CD4-positive, alpha-beta T cell treated with Interleukin-4 for 4 hours (primary cell): ENCODE data around the gene SLC5A4.
A peak's percentile ranks its signal among the peaks of the same experiment; 100 is the strongest.

Experiments
- DNase-seq: peaks from one replicate; pipeline ENCODE4 v3.0.0-alpha.2; 2020

The SLC5A4 gene

GRCh38 chr22:32226326-32227104, 28.6 kb downstream of the SLC5A4 start:
- DNase-seq: no peak

- DNase-seq: no peak
These were observed 32.2 kb downstream of the SLC5A4 start for GRCh38 chr22:32222991-32223390.

- no peak for DNase-seq
These were observed 36.1 kb downstream of the SLC5A4 start for GRCh38 chr22:32219026-32219425.

- DNase-seq: no peak
These were observed 36.7 kb downstream of the SLC5A4 start for GRCh38 chr22:32218470-32218869.

GRCh38 chr22:32217465-32217864, 37.7 kb downstream of the SLC5A4 start:
- DNase-seq: no peak

- no peak for DNase-seq
These were observed 38.2 kb downstream of the SLC5A4 start for GRCh38 chr22:32216911-32217310.

- no peak for DNase-seq
These were observed 44.1 kb downstream of the SLC5A4 start for GRCh38 chr22:32211011-32211410.

GRCh38 chr22:32208681-32209080, 46.5 kb downstream of the SLC5A4 start:
- no peak for DNase-seq

GRCh38 chr22:32207971-32208480, 47.1 kb downstream of the SLC5A4 start:
- DNase-seq: no peak

- peak; percentile 40 for DNase-seq
These were observed 48.1 kb downstream of the SLC5A4 start for GRCh38 chr22:32206774-32207758.

- no peak for DNase-seq
These were observed 49.0 kb downstream of the SLC5A4 start for GRCh38 chr22:32205974-32206773.

GRCh38 chr22:32204856-32205722, 50.1 kb downstream of the SLC5A4 start, which contains the start of gene RFPL2:
RFPL2 (minus strand) TSS chr22:32205073; CDS start chr22:32202451, 2,622 bp downstream.
- DNase-seq: peak; percentile 48

- peak; percentile 9 for DNase-seq
These were observed 50.9 kb downstream of the SLC5A4 start for GRCh38 chr22:32204040-32204855.

GRCh38 chr22:32203181-32204039, 51.7 kb downstream of the SLC5A4 start:
- no peak for DNase-seq

GRCh38 chr22:32202539-32203180, 52.5 kb downstream of the SLC5A4 start:
- peak; percentile 41 for DNase-seq

- DNase-seq: no peak
These were observed 53.0 kb downstream of the SLC5A4 start for GRCh38 chr22:32202161-32202538.

GRCh38 chr22:32200752-32201151, 54.4 kb downstream of the SLC5A4 start:
- peak; percentile 35 for DNase-seq

GRCh38 chr22:32199961-32200360, 55.2 kb downstream of the SLC5A4 start:
- DNase-seq: no peak

GRCh38 chr22:32199341-32199740, 55.8 kb downstream of the SLC5A4 start:
- no peak for DNase-seq
